Liver (tissue), 9 donors: ENCODE data around the gene FANCG. TPM values are rescaled to one million over a fixed set of nuclear protein-coding genes. Genes with fewer than 3 reads are reported as not detected.

ENCODE experiments used
- DNase-seq: peaks from one replicate; pipeline ENCODE4 v3.0.0-alpha.2; 2017; ENCODE audit warnings: low spot score
- H3K27ac ChIP-seq, 2 donors: one replicate each; pipeline ENCODE4 v1.7.0; 2013; ENCODE audit warnings: inconsistent platforms in 2 of 2, low read length in 2 of 2, control low read depth in 1 of 2, low read depth in 1 of 2, mild to moderate bottlenecking in 1 of 2
- H3K27me3 ChIP-seq, 4 donors: one replicate each; pipeline versions ENCODE4 v1.6.1 to v1.7.0; 2013; ENCODE audit warnings: low read length in 3 of 4, inconsistent platforms in 1 of 4, mild to moderate bottlenecking in 1 of 4, moderate library complexity in 1 of 4; ENCODE audit not compliant: control insufficient read depth in 4 of 4, insufficient read depth in 4 of 4
- H3K36me3 ChIP-seq, 4 donors: one replicate each; pipeline versions ENCODE4 v1.6.1 to v1.7.0; 2013; ENCODE audit warnings: low read length in 3 of 4, mild to moderate bottlenecking in 3 of 4, low read depth in 1 of 4, moderate library complexity in 1 of 4; ENCODE audit not compliant: control insufficient read depth in 4 of 4, insufficient read depth in 3 of 4
- H3K4me1 ChIP-seq, 4 donors: one replicate each; pipeline versions ENCODE4 v1.6.1 to v1.7.0; 2013; ENCODE audit warnings: low read length in 3 of 4, mild to moderate bottlenecking in 3 of 4, moderate library complexity in 1 of 4; ENCODE audit not compliant: control insufficient read depth in 4 of 4, insufficient read depth in 4 of 4
- H3K4me3 ChIP-seq, 3 donors: one replicate each; pipeline versions ENCODE4 v1.6.1 to v1.7.0; 2013; ENCODE audit warnings: low read length in 3 of 3, control low read depth in 1 of 3, low read depth in 1 of 3, mild to moderate bottlenecking in 1 of 3
- H3K9ac ChIP-seq, 2 donors: one replicate each; pipeline ENCODE4 v1.7.0; 2013; ENCODE audit warnings: low read length in 2 of 2, mild to moderate bottlenecking in 2 of 2, moderate library complexity in 2 of 2, control low read depth in 1 of 2, low read depth in 1 of 2
- H3K9me3 ChIP-seq, 4 donors: one replicate each; pipeline versions ENCODE4 v1.6.1 to v1.7.0; 2013; ENCODE audit warnings: low read length in 3 of 4; ENCODE audit not compliant: control insufficient read depth in 4 of 4
- ATF3 ChIP-seq: IDR thresholded peaks from 2 replicates; pipeline ENCODE4 v1.6.1; 2016; ENCODE audit warnings: antibody characterized with exemption
- CTCF ChIP-seq: fragments of 150-350 bp; IDR thresholded peaks from 2 replicates; pipeline ENCODE4 v1.5.1; 2017; ENCODE audit warnings: improper control_type of control experiment, low read depth, low read length; ENCODE audit not compliant: missing input control
- EGR1 ChIP-seq, 2 donors: IDR thresholded peaks; 2 replicates each; pipeline ENCODE4 v1.6.1; 2016 to 2018; ENCODE audit warnings: antibody characterized with exemption in 2 of 2, low read depth in 2 of 2
- FOXA1 ChIP-seq: IDR thresholded peaks from 2 replicates; pipeline ENCODE4 v1.6.1; 2016; ENCODE audit warnings: antibody characterized with exemption
- FOXA2 ChIP-seq: IDR thresholded peaks from 2 replicates; pipeline ENCODE4 v1.6.1; 2016; ENCODE audit warnings: antibody characterized with exemption
- GABPA ChIP-seq, 2 donors: IDR thresholded peaks in 1 of 2; conservative IDR thresholded peaks in 1 of 2; 2 replicates each; pipeline ENCODE4 v1.6.1; 2016; ENCODE audit warnings: antibody characterized with exemption in 2 of 2, mild to moderate bottlenecking in 1 of 2, moderate library complexity in 1 of 2
- HNF4A ChIP-seq, 2 donors: conservative IDR thresholded peaks; 2 replicates each; pipeline ENCODE4 v1.6.1; 2016; ENCODE audit warnings: antibody characterized with exemption in 2 of 2, mild to moderate bottlenecking in 2 of 2
- HNF4G ChIP-seq: IDR thresholded peaks from 2 replicates; pipeline ENCODE4 v1.6.1; 2016; ENCODE audit warnings: antibody characterized with exemption
- JUND ChIP-seq, 2 donors: IDR thresholded peaks; 2 replicates each; pipeline ENCODE4 v1.6.1; 2016; ENCODE audit warnings: antibody characterized with exemption in 2 of 2
- MAX ChIP-seq: IDR thresholded peaks from 2 replicates; pipeline ENCODE4 v1.6.1; 2016; ENCODE audit warnings: antibody characterized with exemption
- NR2F2 ChIP-seq: IDR thresholded peaks from 2 replicates; pipeline ENCODE4 v1.6.1; 2016; ENCODE audit warnings: antibody characterized with exemption
- RAD21 ChIP-seq, 2 donors: IDR thresholded peaks; 2 replicates each; pipeline ENCODE4 v1.6.1; 2016; ENCODE audit warnings: antibody characterized with exemption in 2 of 2, mild to moderate bottlenecking in 2 of 2
- REST ChIP-seq: IDR thresholded peaks from 2 replicates; pipeline ENCODE4 v1.6.1; 2016; ENCODE audit warnings: antibody characterized with exemption, mild to moderate bottlenecking
- RXRA ChIP-seq, 2 donors: IDR thresholded peaks; 2 replicates each; pipeline ENCODE4 v1.6.1; 2017 to 2018; ENCODE audit warnings: antibody characterized with exemption in 2 of 2, mild to moderate bottlenecking in 1 of 2
- SP1 ChIP-seq: IDR thresholded peaks from 2 replicates; pipeline ENCODE4 v1.6.1; 2018; ENCODE audit warnings: antibody characterized with exemption, mild to moderate bottlenecking
- TAF1 ChIP-seq: conservative IDR thresholded peaks from 2 replicates; pipeline ENCODE4 v1.6.1; 2016; ENCODE audit warnings: antibody characterized with exemption, mild to moderate bottlenecking
- YY1 ChIP-seq: IDR thresholded peaks from 2 replicates; pipeline ENCODE4 v1.6.1; 2016; ENCODE audit warnings: antibody characterized with exemption, mild to moderate bottlenecking
- ZBTB33 ChIP-seq: IDR thresholded peaks from 2 replicates; pipeline ENCODE4 v1.6.1; 2016; ENCODE audit warnings: antibody characterized with exemption
- WGBS: extraction: QIAGEN DNeasy Blood & Tissue Kit; methylation state at CpG from one replicate; pipeline ENCODE4 v1.1.7; 2013; 5-methylcytosine and 5-hydroxymethylcytosine counted together
- polyA plus RNA-seq, 2 donors: library from polyadenylated mRNA; stranded (reverse) in 1 of 2; unstranded in 1 of 2; fragments of 200-250 nt in 1 of 2; fragments of >200 nt in 1 of 2; fragmentation: Nextera tagmentation in 1 of 2; extraction: Ambion mirVana in 1 of 2; gene quantifications; one replicate each; pipeline versions ENCODE4 v1.2.1 to v1.2.3, GENCODE V29; 2013 to 2015
- total RNA-seq, 2 donors: library from RNA; depleted of rRNA; stranded (reverse); fragments of >200 nt; gene quantifications; one replicate each; pipeline ENCODE4 v1.2.3, GENCODE V29; 2014
- donor health status: healthy.
- donor health status: healthy.
- donor health status: healthy.
- donor health status: healthy.
- donor health status: healthy.

Gene FANCG
- total and polyA plus RNA-seq, 4 donors = 1.7 to 16.0 (median 4.0) TPM

- DNase-seq = no peak
- H3K27ac ChIP-seq = peak overlapping the region; percentile 68 to 74
- H3K4me3 ChIP-seq = no peak overlapping the region
- WGBS = 69% methylated on average over 3 of the region's 3 CpGs
- peak overlapping the region in 1 of 2 donors; percentile 11 for H3K9ac ChIP-seq
- H3K4me1 ChIP-seq = peaks cover 19 to 66% (median 48%) of the 10 kb centered on the region in 4 donors
- H3K9me3 ChIP-seq = no peaks in the 10 kb centered on the region
- TF ChIP-seq NR2F2 (no peak), FOXA2 (no peak), CTCF (no peak), MAX (no peak), YY1 (no peak), FOXA1 (no peak), JUND (IDR thresholded peaks at IDR 0.05) (no peak), TAF1 (no peak), RXRA (IDR thresholded peaks at IDR 0.05) (no peak), SP1 (no peak), RAD21 (IDR thresholded peaks at IDR 0.05) (no peak), HNF4A (conservative IDR thresholded peaks at IDR 0.05) (no peak), ZBTB33 (no peak), ATF3 (no peak), HNF4G (no peak), GABPA (IDR thresholded peaks at IDR 0.05 in 1 of 2, conservative IDR thresholded peaks at IDR 0.05 in 1 of 2) (no peak)
- no peaks in the 10 kb centered on the region for H3K27me3 ChIP-seq
- peaks cover 0 to 13% (median 4%) of the 10 kb centered on the region in 4 donors for H3K36me3 ChIP-seq
These were observed 32.7 kb upstream of the FANCG start for GRCh38 chr9:35112257-35113020.

- Histone ChIP-seq H3K4me3 (peak overlapping the region; percentile 62 to 80 (median 66)), H3K27me3 (no peaks in the 10 kb centered on the region), H3K9me3 (no peaks in the 10 kb centered on the region), H3K4me1 (peaks cover 19 to 57% (median 43%) of the 10 kb centered on the region in 4 donors), H3K36me3 (peaks cover 2 to 20% (median 7%) of the 10 kb centered on the region in 4 donors), H3K9ac (peak overlapping the region; percentile 62 to 81), H3K27ac (peak overlapping the region; percentile 74 to 81)
- 2% methylated on average over 57 of the region's 57 CpGs for WGBS
- DNase-seq = peak; percentile 97
- TF ChIP-seq REST = no peak
- TF ChIP-seq HNF4G = no peak
- TF ChIP-seq MAX = peak; percentile 60
- TF ChIP-seq RAD21 (IDR thresholded peaks at IDR 0.05) = peak in 1 of 2 donors; percentile 12
- peak; percentile 26 to 56 for TF ChIP-seq HNF4A (conservative IDR thresholded peaks at IDR 0.05)
- peak; percentile 41 for TF ChIP-seq YY1
- TF ChIP-seq RXRA (IDR thresholded peaks at IDR 0.05) = peak; percentile 62 to 63
- TF ChIP-seq ATF3 = no peak
- TF ChIP-seq JUND (IDR thresholded peaks at IDR 0.05) = peak in 1 of 2 donors; percentile 19
- TF ChIP-seq CTCF = no peak
- no peak for TF ChIP-seq EGR1 (IDR thresholded peaks at IDR 0.05; ENCODE audit: low read depth in 2 of 2)
- TF ChIP-seq NR2F2 = peak; percentile 51
These were observed 31.5 kb upstream of the FANCG start for GRCh38 chr9:35111001-35111933.
